Pancreas (tissue), 10 donors: ENCODE results near the gene ZNF19. TPM values are rescaled to one million over a fixed set of nuclear protein-coding genes. Genes with fewer than 3 reads are reported as not detected.

ENCODE experiments used
- ATAC-seq, 4 donors: fragments of 200-7000 bp; cut with Tn5 transposase; one replicate each; pipeline versions ENCODE4 v1.8.0 to v1.9.1; 2020; ENCODE audit warnings: mild to moderate bottlenecking in 4 of 4, moderate library complexity in 4 of 4
- DNase-seq, 6 donors: peaks; one replicate each; pipeline ENCODE4 v3.0.0-alpha.2; 2020
- FAIRE-seq: peaks from 2 replicates; lab custom pipeline; 2012; peaks lifted over from hg19 to GRCh38; lab: Jason Lieb, UNC
- H3K27ac ChIP-seq, 4 donors: fragments of 200-600 bp; sonication (generic); 1 replicate in 3 of 4; 2 replicates in 1 of 4; pipeline versions ENCODE4 v1.5.0 to v1.8.0; 2020
- H3K27me3 ChIP-seq, 4 donors: fragments of 200-600 bp; one replicate each; pipeline ENCODE4 v1.8.0; 2021
- H3K36me3 ChIP-seq, 3 donors: fragments of 200-600 bp; sonication (generic) in 1 of 3; one replicate each; pipeline versions ENCODE4 v1.5.0 to v1.8.0; 2020 to 2021
- H3K4me1 ChIP-seq, 3 donors: fragments of 200-600 bp; one replicate each; pipeline ENCODE4 v1.8.0; 2021
- H3K4me3 ChIP-seq, 4 donors: fragments of 200-600 bp; sonication (generic) in 2 of 4; one replicate each; pipeline versions ENCODE4 v1.5.0 to v1.8.0; 2020 to 2021
- H3K9me3 ChIP-seq, 4 donors: fragments of 200-600 bp; one replicate each; pipeline ENCODE4 v1.8.0; 2021
- WGBS, 2 donors: extraction: QIAGEN DNeasy Blood & Tissue Kit; methylation state at CpG; one replicate each; pipeline ENCODE4 v1.1.7; 2013; 5-methylcytosine and 5-hydroxymethylcytosine counted together
- intact Hi-C, 3 donors: fragments of 100-400 bp; cut with DNase I; formaldehyde crosslinking; loops; one replicate each; pipeline versions ENCODE4 v1.11.1 to v1.14.2; 2022
- polyA plus RNA-seq, 2 donors: library from polyadenylated mRNA; stranded (reverse); fragments of 200-250 nt; gene quantifications; one replicate each; pipeline ENCODE4 v1.2.3, GENCODE V29; 2013
- total RNA-seq, 6 donors: library from RNA; stranded (reverse); fragmentation: NEBNext Ultra II Directional in 4 of 6; extraction: Animal tissue kit (Norgen Biotek cat#: 25700) in 4 of 6; gene quantifications; one replicate each; pipeline versions ENCODE4 v1.2.1 to v1.2.4, GENCODE V29; 2021 to 2023
- TF ChIP-seq, protein P1 (sequence below), 4 donors: fragments of 200-600 bp; sonication (generic) in 3 of 4; IDR thresholded peaks; one replicate each; pipeline versions ENCODE4 v1.5.0 to v1.8.0; 2021; ENCODE audit warnings: antibody characterized with exemption in 4 of 4
- donor health status: healthy with polysubstance abuse.
- donor health status: DM: no; HTN: no; CAD: no; lungs with moderate emphysema.
- donor health status: DM: no; HTN: no; CAD: no.
- donor health status: control.
- donor health status: control.
- donor health status: Bipolar disorder and iron deficiency.
- donor health status: DM: yes; HTN: yes; CAD: no.
- donor health status: DM: no; HTN: no; CAD: no.
- donor health status: DM: no; HTN: no; CAD: no.
- donor health status: DM: yes; HTN: yes; CAD: no.

The ZNF19 gene
- total and polyA plus RNA-seq, 8 donors = 2.9 to 7.3 (median 4.9) TPM

DNA sequence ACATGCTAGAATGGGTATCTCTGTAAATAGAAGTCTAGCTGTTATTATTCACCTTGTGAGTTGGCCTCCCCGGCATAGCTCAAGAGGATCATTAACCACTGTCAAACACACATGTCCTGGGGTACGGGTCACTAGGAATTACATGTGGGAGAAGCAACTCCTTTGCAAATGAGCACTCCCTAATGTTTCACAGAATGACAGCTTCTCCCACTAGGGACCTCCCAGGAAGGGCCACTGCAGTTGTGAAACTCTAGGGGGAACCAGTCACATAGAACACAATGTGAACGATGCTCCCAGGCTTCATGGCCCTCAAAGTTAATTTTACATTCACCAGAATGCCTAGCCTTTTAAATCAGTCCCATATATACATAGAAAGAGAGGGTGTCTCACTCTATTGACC is 12.4 kb upstream of the ZNF19 start:
- 14 to 16% methylated on average over 3 of the region's 3 CpGs for WGBS, 2 donors
- H3K4me3 ChIP-seq = no peak overlapping the region
- H3K36me3 ChIP-seq = no peaks in the 10 kb centered on the region
- H3K4me1 ChIP-seq = peaks cover 0 to 4% (median 0%) of the 10 kb centered on the region in 3 donors
- ATAC-seq (peak in 3 of 4 donors; percentile 50 to 70 (median 62)), FAIRE-seq (no peak), DNase-seq (peak in 1 of 6 donors; percentile 29)
- intact Hi-C loops = no loop called here
- no peaks in the 10 kb centered on the region for H3K27me3 ChIP-seq
- H3K9me3 ChIP-seq = no peaks in the 10 kb centered on the region
- H3K27ac ChIP-seq = peak overlapping the region in 2 of 4 donors; percentile 21 to 52
- TF ChIP-seq, protein P1, sequence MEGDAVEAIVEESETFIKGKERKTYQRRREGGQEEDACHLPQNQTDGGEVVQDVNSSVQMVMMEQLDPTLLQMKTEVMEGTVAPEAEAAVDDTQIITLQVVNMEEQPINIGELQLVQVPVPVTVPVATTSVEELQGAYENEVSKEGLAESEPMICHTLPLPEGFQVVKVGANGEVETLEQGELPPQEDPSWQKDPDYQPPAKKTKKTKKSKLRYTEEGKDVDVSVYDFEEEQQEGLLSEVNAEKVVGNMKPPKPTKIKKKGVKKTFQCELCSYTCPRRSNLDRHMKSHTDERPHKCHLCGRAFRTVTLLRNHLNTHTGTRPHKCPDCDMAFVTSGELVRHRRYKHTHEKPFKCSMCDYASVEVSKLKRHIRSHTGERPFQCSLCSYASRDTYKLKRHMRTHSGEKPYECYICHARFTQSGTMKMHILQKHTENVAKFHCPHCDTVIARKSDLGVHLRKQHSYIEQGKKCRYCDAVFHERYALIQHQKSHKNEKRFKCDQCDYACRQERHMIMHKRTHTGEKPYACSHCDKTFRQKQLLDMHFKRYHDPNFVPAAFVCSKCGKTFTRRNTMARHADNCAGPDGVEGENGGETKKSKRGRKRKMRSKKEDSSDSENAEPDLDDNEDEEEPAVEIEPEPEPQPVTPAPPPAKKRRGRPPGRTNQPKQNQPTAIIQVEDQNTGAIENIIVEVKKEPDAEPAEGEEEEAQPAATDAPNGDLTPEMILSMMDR (IDR thresholded peaks at IDR 0.05) = no peak

DNA sequence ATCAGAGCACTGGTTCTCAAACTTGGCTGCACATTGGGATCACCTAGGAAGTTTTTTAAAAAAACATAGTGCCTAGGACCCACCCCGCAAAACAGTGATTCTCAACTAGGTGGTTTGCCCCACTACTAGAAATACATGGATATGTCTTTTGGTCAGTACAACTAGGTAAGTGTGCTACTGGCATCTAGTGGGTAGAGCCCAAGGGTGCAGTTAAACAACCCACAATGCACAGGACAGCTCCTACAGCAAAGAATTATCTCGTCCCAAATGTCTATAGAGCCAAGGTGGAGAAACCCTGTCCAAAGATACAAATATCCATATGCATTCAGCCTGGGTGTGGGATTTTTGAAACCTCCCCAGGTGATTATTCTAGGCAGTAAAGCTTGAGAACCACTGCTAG is 11.8 kb upstream of the ZNF19 start:
- FAIRE-seq = no peak
- peak in 1 of 4 donors; percentile 8 for ATAC-seq
- no peaks in the 10 kb centered on the region for H3K36me3 ChIP-seq
- intact Hi-C loops = no loop called here
- no peaks in the 10 kb centered on the region for H3K9me3 ChIP-seq
- H3K4me1 ChIP-seq = peaks cover 0 to 3% (median 0%) of the 10 kb centered on the region in 3 donors
- H3K27me3 ChIP-seq = no peaks in the 10 kb centered on the region
- TF ChIP-seq, protein P1 (IDR thresholded peaks at IDR 0.05) = no peak
- no peak overlapping the region for H3K4me3 ChIP-seq
- WGBS, 2 donors = 58 to 72% methylated on average over 2 of the region's 2 CpGs
- DNase-seq = no peak
- H3K27ac ChIP-seq = peak overlapping the region in 2 of 4 donors; percentile 14 to 52

DNA sequence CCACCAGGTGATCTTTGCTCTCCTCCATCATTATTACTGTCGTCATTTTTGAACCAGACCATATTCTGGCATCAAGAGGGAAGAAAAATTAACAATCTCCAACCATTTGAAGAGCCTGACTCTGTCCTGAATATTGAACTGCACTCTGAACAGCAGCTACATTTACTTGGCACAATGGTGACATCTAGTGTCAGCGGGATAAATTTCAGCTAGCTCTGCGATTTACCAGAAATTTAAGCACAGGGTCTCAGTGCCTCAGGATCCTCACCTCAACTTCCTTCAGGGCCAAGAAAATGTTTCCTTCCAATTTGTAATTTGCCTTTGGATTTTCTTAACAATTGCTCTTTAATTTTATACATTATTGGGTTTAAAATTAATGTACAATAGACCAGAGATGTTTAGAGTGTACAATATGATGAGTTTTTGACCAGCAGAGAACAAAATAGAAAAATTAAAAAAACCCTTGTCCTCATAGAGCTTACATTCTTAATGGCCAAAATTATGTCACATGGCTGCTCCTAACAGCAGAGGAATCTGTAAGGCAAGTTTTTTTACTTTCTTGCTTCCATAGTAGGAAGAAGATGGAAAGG is 10.7 kb upstream of the ZNF19 start:
- intact Hi-C loops = loop anchor here in 1 of 3 donors (10.0 kb wide), 1 partner anchor 85 kb away; no protein-coding TSS in a partner anchor
- ATAC-seq (peak; percentile 64 to 93 (median 88)), FAIRE-seq (no peak), DNase-seq (peak in 3 of 6 donors; percentile 15 to 58 (median 36))
- Histone ChIP-seq H3K4me1 (no peaks in the 10 kb centered on the region), H3K27ac (no peak overlapping the region), H3K27me3 (no peaks in the 10 kb centered on the region), H3K4me3 (no peak overlapping the region), H3K9me3 (no peaks in the 10 kb centered on the region), H3K36me3 (no peaks in the 10 kb centered on the region)
- TF ChIP-seq, protein P1 (IDR thresholded peaks at IDR 0.05) = peak; percentile 27 to 64 (median 55)
- 0 to 1% methylated on average over 3 of the region's 3 CpGs for WGBS, 2 donors

DNA sequence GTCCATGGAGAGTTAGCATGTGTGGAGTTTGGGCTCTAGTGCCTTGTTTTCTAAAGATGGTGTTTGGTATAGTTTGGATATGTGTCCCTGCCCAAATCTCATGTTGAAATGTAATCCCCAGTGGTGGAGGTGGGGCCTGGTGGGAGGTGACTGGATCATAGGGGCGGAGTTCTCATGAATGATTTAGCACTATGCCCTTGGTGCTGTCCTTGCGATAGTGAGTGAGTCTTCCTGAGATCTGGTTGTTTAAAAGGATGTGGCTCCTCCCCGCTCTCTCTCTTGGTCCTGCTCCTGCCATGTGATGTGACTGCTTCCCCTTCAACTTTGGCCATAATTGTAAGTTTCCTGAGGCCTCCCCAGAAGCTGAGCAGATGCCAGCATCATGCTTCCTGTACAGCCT is 8.9 kb upstream of the ZNF19 start:
- no peak overlapping the region for H3K27ac ChIP-seq
- intact Hi-C loops = loop anchor here in 1 of 3 donors (10.0 kb wide), 1 partner anchor 83 kb away; no protein-coding TSS in a partner anchor
- 81 to 91% methylated on average over 3 of the region's 3 CpGs for WGBS, 2 donors
- DNase-seq = no peak
- TF ChIP-seq, protein P1 (IDR thresholded peaks at IDR 0.05) = no peak
- no peak for ATAC-seq
- no peaks in the 10 kb centered on the region for H3K9me3 ChIP-seq
- FAIRE-seq = no peak
- no peak overlapping the region for H3K4me3 ChIP-seq
- H3K4me1 ChIP-seq = no peaks in the 10 kb centered on the region
- H3K27me3 ChIP-seq = no peaks in the 10 kb centered on the region
- H3K36me3 ChIP-seq = no peaks in the 10 kb centered on the region

DNA sequence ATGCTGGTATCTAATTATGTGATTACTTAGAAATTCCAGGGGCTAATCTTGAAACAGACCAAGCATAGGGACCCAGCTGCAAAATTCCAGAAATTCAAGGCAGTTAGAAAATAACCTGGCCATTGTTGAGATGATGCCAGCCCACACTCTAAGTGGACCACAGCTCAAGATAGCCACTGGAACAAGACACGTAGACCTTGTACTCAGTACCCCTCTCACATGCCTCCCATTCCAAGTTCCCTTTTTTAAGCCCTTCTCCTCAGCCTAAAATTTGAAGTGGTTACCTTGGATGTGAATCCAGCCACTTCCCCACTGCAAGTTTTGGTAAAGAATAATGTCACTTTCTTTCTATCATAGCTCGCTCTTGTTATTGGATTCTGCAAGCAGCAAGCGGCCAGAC is 4.1 kb upstream of the ZNF19 start:
- ATAC-seq (no peak), FAIRE-seq (no peak), DNase-seq (no peak)
- no peaks in the 10 kb centered on the region for H3K27me3 ChIP-seq
- intact Hi-C loops = loop anchor here in 2 of 3 donors (5.0 to 10.0 kb wide), 2 partner anchors 78 to 81 kb away; no protein-coding TSS in a partner anchor
- TF ChIP-seq, protein P1 (IDR thresholded peaks at IDR 0.05) = no peak
- WGBS, 2 donors = 68% methylated on average over 3 of the region's 3 CpGs
- no peaks in the 10 kb centered on the region for H3K4me1 ChIP-seq
- no peak overlapping the region for H3K4me3 ChIP-seq
- no peaks in the 10 kb centered on the region for H3K9me3 ChIP-seq
- no peak overlapping the region for H3K27ac ChIP-seq
- no peaks in the 10 kb centered on the region for H3K36me3 ChIP-seq
